ENCODE data around the gene NPHP4.
"Not testable (repeated sequence)": the region's sequence is repeated elsewhere in the genome, so short reads cannot be mapped to it uniquely, and the experiment has no call there.

NPHP4 gene

GRCh38 chr1:5895446-5896406 is 96.5 kb downstream of the NPHP4 start:
- DNase-seq (ENCODE audit: low read depth in 2 of 2, low spot score in 1 of 2), result no peak

- not testable (repeated sequence) for DNase-seq (ENCODE audit: low read depth in 2 of 2, low spot score in 1 of 2)
Measured at GRCh38 chr1:5893699-5894278, 98.4 kb downstream of the NPHP4 start.

GRCh38 chr1:5892329-5892728 is 99.9 kb downstream of the NPHP4 start:
- no peak for DNase-seq (ENCODE audit: low read depth in 2 of 2, low spot score in 1 of 2)

GRCh38 chr1:5891736-5892135 is 100.5 kb downstream of the NPHP4 start:
- DNase-seq (ENCODE audit: low read depth in 2 of 2, low spot score in 1 of 2), result no peak

- DNase-seq (ENCODE audit: low read depth in 2 of 2, low spot score in 1 of 2), result no peak
Measured at GRCh38 chr1:5891137-5891536, 101.1 kb downstream of the NPHP4 start.

- DNase-seq (ENCODE audit: low read depth in 2 of 2, low spot score in 1 of 2), result no peak
Measured at GRCh38 chr1:5890346-5891106, 101.7 kb downstream of the NPHP4 start.

- DNase-seq (ENCODE audit: low read depth in 2 of 2, low spot score in 1 of 2), result no peak
Measured at GRCh38 chr1:5889901-5890300, 102.3 kb downstream of the NPHP4 start.

GRCh38 chr1:5889462-5889861 is 102.8 kb downstream of the NPHP4 start:
- DNase-seq (ENCODE audit: low read depth in 2 of 2, low spot score in 1 of 2), result no peak

- DNase-seq (ENCODE audit: low read depth in 2 of 2, low spot score in 1 of 2), result no peak
Measured at GRCh38 chr1:5888606-5889211, 103.5 kb downstream of the NPHP4 start.

GRCh38 chr1:5887971-5888361 is 104.3 kb downstream of the NPHP4 start:
- no peak for DNase-seq (ENCODE audit: low read depth in 2 of 2, low spot score in 1 of 2)

- no peak for DNase-seq (ENCODE audit: low read depth in 2 of 2, low spot score in 1 of 2)
Measured at GRCh38 chr1:5887349-5887970, 104.8 kb downstream of the NPHP4 start.

- DNase-seq (ENCODE audit: low read depth in 2 of 2, low spot score in 1 of 2), result no peak
Measured at GRCh38 chr1:5886541-5887348, 105.5 kb downstream of the NPHP4 start.

GRCh38 chr1:5886140-5886483 is 106.1 kb downstream of the NPHP4 start:
- DNase-seq (ENCODE audit: low read depth in 2 of 2, low spot score in 1 of 2), result no peak

GRCh38 chr1:5885471-5886139 is 106.6 kb downstream of the NPHP4 start:
- no peak for DNase-seq (ENCODE audit: low read depth in 2 of 2, low spot score in 1 of 2)

GRCh38 chr1:5884110-5884509 is 108.1 kb downstream of the NPHP4 start:
- no peak for DNase-seq (ENCODE audit: low read depth in 2 of 2, low spot score in 1 of 2)

GRCh38 chr1:5883129-5884048 is 108.8 kb downstream of the NPHP4 start:
- DNase-seq (ENCODE audit: low read depth in 2 of 2, low spot score in 1 of 2), result no peak

- no peak for DNase-seq (ENCODE audit: low read depth in 2 of 2, low spot score in 1 of 2)
Measured at GRCh38 chr1:5882367-5883128, 109.7 kb downstream of the NPHP4 start.

All from stimulated activated CD8-positive, alpha-beta memory T cell treated with anti-CD3 and anti-CD28 coated beads, Interleukin-4, amount 100 ng/mL, for 1 hour (primary cell).